Uterus (tissue), 2 donors: ENCODE results near the gene G6PC2.

Experiments used
- POLR2A ChIP-seq, 2 donors: fragments of 450-650 bp; IDR thresholded peaks; one replicate each; pipeline ENCODE4 v1.6.1; 2016; ENCODE audit warnings: antibody characterized with exemption in 2 of 2, mild to moderate bottlenecking in 1 of 2, moderate library complexity in 1 of 2
- TF ChIP-seq, protein P1 (sequence below), 4 experiments: fragments of 200-600 bp in 2 of 4; fragments of 450-650 bp in 2 of 4; sonication (generic) in 2 of 4; IDR thresholded peaks; one replicate each; pipeline ENCODE4 v1.5.1; 2016 to 2019; ENCODE audit warnings: antibody characterized with exemption in 4 of 4, mild to moderate bottlenecking in 2 of 4, moderate library complexity in 1 of 4

- TF ChIP-seq, protein P1, sequence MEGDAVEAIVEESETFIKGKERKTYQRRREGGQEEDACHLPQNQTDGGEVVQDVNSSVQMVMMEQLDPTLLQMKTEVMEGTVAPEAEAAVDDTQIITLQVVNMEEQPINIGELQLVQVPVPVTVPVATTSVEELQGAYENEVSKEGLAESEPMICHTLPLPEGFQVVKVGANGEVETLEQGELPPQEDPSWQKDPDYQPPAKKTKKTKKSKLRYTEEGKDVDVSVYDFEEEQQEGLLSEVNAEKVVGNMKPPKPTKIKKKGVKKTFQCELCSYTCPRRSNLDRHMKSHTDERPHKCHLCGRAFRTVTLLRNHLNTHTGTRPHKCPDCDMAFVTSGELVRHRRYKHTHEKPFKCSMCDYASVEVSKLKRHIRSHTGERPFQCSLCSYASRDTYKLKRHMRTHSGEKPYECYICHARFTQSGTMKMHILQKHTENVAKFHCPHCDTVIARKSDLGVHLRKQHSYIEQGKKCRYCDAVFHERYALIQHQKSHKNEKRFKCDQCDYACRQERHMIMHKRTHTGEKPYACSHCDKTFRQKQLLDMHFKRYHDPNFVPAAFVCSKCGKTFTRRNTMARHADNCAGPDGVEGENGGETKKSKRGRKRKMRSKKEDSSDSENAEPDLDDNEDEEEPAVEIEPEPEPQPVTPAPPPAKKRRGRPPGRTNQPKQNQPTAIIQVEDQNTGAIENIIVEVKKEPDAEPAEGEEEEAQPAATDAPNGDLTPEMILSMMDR (IDR thresholded peaks at IDR 0.05): no peak
- TF ChIP-seq POLR2A (IDR thresholded peaks at IDR 0.05): no peak
Measured at GRCh38 chr2:168907940-168908662, 7.0 kb downstream of the G6PC2 start.
